ENCODE data around the gene ANKS1B.

- no peak for TF ChIP-seq GATA2 (IDR thresholded peaks at IDR 0.05; ENCODE audit: low read depth, low read length)
- TF ChIP-seq GATA3 (IDR thresholded peaks at IDR 0.05; ENCODE audit: low read depth, low read length) = no peak
Measured at GRCh38 chr12:98752726-98753125, 1232.0 kb downstream of the ANKS1B start.

All from SH-SY5Y (cell line).